Memory B cell (primary cell): ENCODE measurements around the gene TTLL13.
"Not testable (repeated sequence)": the region's sequence is repeated elsewhere in the genome, so short reads cannot be mapped to it uniquely, and the experiment has no call there.

Experiments used
- ATAC-seq: fragments of 150-1000 bp; cut with Tn5 transposase; 2 replicates; pipeline ENCODE4 v1.10.0; 2021; ENCODE audit warnings: low read depth, mild to moderate bottlenecking, moderate library complexity
- DNase-seq, 2 donors: peaks; one replicate each; pipeline ENCODE4 v3.0.0; 2022; ENCODE audit warnings: low spot score in 2 of 2
- H3K27ac Mint-ChIP-seq: one replicate; pipeline ENCODE4 v1.8.0; 2022; ENCODE audit warnings: mild to moderate bottlenecking, moderate library complexity, mixed read lengths
- H3K27me3 Mint-ChIP-seq: one replicate; pipeline ENCODE4 v1.8.0; 2022; ENCODE audit warnings: mixed read lengths
- H3K36me3 Mint-ChIP-seq: one replicate; pipeline ENCODE4 v1.8.0; 2022; ENCODE audit warnings: mild to moderate bottlenecking, mixed read lengths
- H3K4me1 Mint-ChIP-seq: one replicate; pipeline ENCODE4 v1.8.0; 2022; ENCODE audit warnings: mixed read lengths
- H3K4me3 Mint-ChIP-seq: one replicate; pipeline ENCODE4 v1.8.0; 2022; ENCODE audit warnings: mild to moderate bottlenecking, moderate library complexity, mixed read lengths
- H3K9me3 Mint-ChIP-seq: one replicate; pipeline ENCODE4 v1.8.0; 2022; ENCODE audit warnings: mixed read lengths

TTLL13 gene

GRCh38 chr15:90270502-90271150 lies 21.3 kb downstream of the TTLL13 start:
- Mint-ChIP-seq H3K36me3 (peaks cover 31% of the 10 kb centered on the region), H3K9me3 (no peaks in the 10 kb centered on the region), H3K4me1 (peaks cover 33% of the 10 kb centered on the region), H3K27ac (peak overlapping the region; percentile 58), H3K4me3 (no peak overlapping the region), H3K27me3 (no peaks in the 10 kb centered on the region)
- no peak for ATAC-seq
- no peak for DNase-seq

GRCh38 chr15:90271459-90272166 lies 22.3 kb downstream of the TTLL13 start:
- Mint-ChIP-seq H3K4me1 (peaks cover 30% of the 10 kb centered on the region), H3K27ac (peak overlapping the region; percentile 40), H3K9me3 (no peaks in the 10 kb centered on the region), H3K36me3 (peaks cover 33% of the 10 kb centered on the region), H3K27me3 (no peaks in the 10 kb centered on the region), H3K4me3 (no peak overlapping the region)
- ATAC-seq (no peak), DNase-seq (no peak)

DNA sequence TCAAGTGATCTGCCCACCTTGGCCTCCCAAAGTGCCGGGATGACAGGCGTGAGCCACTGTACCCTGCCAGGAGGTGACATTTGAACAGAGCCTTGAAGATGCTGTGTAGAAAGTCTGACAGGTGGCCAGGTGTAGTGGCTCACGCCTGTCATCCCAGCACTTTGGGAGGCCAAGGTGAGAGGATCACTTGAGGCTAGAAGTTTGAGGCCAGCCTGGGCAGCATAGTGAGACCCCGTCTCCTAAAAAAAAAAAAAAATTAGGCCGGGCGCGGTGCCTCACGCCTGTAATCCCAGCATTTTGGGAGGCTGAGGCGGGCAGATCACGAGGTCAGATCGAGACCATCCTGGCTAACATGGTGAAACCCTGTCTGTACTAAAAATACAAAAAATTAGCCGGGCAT lies 29.1 kb downstream of the TTLL13 start:
- not testable (repeated sequence) for H3K27ac Mint-ChIP-seq, DNase-seq, H3K9me3 Mint-ChIP-seq, ATAC-seq, H3K27me3 Mint-ChIP-seq, H3K36me3 Mint-ChIP-seq, H3K4me3 Mint-ChIP-seq, H3K4me1 Mint-ChIP-seq

DNA sequence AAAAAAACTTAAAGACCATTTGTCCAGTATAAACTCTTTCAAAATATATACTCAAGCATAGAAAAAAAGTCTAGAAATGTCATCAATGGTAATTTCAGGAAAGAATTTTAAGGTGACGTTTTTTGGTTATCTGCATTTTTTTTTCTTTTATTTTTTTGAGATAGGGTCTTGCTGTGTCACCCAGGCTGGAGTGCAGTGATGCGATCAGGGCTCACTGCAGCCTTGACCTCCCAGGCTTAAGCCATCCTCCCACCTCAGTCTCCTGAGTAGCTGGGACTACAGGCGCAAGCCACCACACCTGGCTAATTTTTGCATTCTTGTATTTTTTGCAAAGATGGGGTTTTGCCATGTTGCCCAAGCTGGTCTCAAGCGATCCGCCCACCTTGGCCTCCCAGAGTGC lies 31.4 kb downstream of the TTLL13 start:
- DNase-seq, H3K27me3 Mint-ChIP-seq, H3K27ac Mint-ChIP-seq, H3K4me1 Mint-ChIP-seq, ATAC-seq, H3K9me3 Mint-ChIP-seq, H3K4me3 Mint-ChIP-seq, H3K36me3 Mint-ChIP-seq: not testable (repeated sequence)

- H3K36me3 Mint-ChIP-seq, ATAC-seq, H3K27me3 Mint-ChIP-seq, H3K9me3 Mint-ChIP-seq, H3K4me1 Mint-ChIP-seq, H3K4me3 Mint-ChIP-seq, DNase-seq, H3K27ac Mint-ChIP-seq: not testable (repeated sequence)
Observed at GRCh38 chr15:90281637-90282036, 32.3 kb downstream of the TTLL13 start.

- no peak overlapping the region for H3K4me3 Mint-ChIP-seq
Observed at GRCh38 chr15:90286678-90287077, 37.3 kb downstream of the TTLL13 start.

GRCh38 chr15:90287101-90287500 lies 37.7 kb downstream of the TTLL13 start:
- Mint-ChIP-seq H3K9me3 (no peaks in the 10 kb centered on the region), H3K27me3 (no peaks in the 10 kb centered on the region), H3K27ac (no peak overlapping the region), H3K4me3 (no peak overlapping the region), H3K36me3 (no peaks in the 10 kb centered on the region), H3K4me1 (no peaks in the 10 kb centered on the region)
- DNase-seq (no peak), ATAC-seq (no peak)

More at GRCh38 chr15:90286678-90287077, 37.3 kb downstream of the TTLL13 start:
- Mint-ChIP-seq H3K27me3 (no peaks in the 10 kb centered on the region), H3K27ac (no peak overlapping the region), H3K9me3 (no peaks in the 10 kb centered on the region), H3K36me3 (no peaks in the 10 kb centered on the region), H3K4me1 (no peaks in the 10 kb centered on the region)
- ATAC-seq (peak; percentile 89), DNase-seq (peak in 1 of 2 donors; percentile 39)

DNA sequence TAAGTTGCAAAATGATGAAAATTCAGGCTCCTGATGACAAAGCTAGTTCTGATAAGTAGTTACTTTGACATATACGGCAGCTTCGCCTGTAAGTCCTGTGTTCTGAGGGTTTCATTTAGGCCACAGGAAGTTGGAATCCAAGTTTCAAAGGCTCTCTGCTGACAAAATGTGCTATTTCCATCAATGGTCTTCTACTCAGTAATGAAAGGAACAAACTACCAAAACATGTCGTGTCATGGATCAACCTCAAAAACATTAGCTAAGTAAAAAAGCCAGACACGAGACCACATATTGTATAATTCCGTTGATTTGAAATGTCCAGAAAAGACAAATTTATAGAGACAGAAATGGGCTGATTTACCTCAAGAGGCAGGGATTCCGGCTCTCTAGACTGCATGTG lies 38.6 kb downstream of the TTLL13 start:
- no peak for ATAC-seq
- no peak overlapping the region for H3K27ac Mint-ChIP-seq
- no peaks in the 10 kb centered on the region for H3K9me3 Mint-ChIP-seq
- H3K27me3 Mint-ChIP-seq: no peaks in the 10 kb centered on the region
- no peaks in the 10 kb centered on the region for H3K4me1 Mint-ChIP-seq
- no peaks in the 10 kb centered on the region for H3K36me3 Mint-ChIP-seq
- DNase-seq: no peak
- no peak overlapping the region for H3K4me3 Mint-ChIP-seq

GRCh38 chr15:90291679-90292356 lies 42.5 kb downstream of the TTLL13 start:
- Mint-ChIP-seq H3K9me3 (no peaks in the 10 kb centered on the region), H3K27me3 (no peaks in the 10 kb centered on the region), H3K4me1 (peaks cover 10% of the 10 kb centered on the region), H3K27ac (no peak overlapping the region), H3K4me3 (no peak overlapping the region), H3K36me3 (no peaks in the 10 kb centered on the region)
- peak in 1 of 2 donors; percentile 16 for DNase-seq
- no peak for ATAC-seq

DNA sequence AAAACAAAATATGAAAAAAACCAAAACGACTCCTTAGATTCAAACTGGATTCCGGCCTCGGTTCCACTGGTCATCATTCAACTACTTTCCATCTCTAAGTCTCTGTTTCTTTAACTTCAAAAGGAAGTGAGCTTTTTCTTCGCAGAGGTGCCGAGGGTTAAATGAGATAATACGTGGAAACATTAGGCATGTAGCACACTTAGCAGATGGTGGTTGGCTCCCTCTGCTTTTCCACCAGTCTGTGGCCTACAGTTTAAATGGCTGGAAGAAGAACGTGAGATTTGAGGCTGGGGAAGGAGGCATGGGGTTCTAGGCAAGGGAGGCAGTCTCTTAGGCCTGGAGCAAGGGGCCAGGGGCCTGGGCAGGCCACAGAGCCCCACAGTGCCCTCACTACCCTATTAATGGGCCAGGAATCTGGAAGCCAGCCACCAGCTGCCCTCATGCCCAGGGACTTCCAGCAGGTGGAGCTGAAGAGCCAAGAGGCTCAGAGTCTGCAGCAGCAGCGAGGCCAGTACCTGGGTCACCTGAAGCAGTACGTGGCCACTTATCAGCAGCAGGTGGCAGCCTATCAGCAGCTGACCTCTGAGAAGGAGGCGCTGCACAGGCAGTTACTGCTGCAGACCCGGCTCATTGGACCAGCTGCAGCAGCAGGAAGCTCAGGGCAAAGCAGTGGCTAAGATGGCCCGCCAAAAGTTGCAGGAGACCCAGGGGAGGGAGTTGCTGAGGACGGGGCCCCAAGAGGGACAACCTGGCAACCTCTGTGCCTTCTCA lies 43.9 kb downstream of the TTLL13 start:
- H3K36me3 Mint-ChIP-seq, H3K27ac Mint-ChIP-seq, H3K9me3 Mint-ChIP-seq, H3K27me3 Mint-ChIP-seq: not testable (repeated sequence)
- DNase-seq (peak; percentile 63 to 79), ATAC-seq (peak; percentile 26)
- Mint-ChIP-seq H3K4me1 (peaks cover 10% of the 10 kb centered on the region), H3K4me3 (peak overlapping the region; percentile 27)

DNA sequence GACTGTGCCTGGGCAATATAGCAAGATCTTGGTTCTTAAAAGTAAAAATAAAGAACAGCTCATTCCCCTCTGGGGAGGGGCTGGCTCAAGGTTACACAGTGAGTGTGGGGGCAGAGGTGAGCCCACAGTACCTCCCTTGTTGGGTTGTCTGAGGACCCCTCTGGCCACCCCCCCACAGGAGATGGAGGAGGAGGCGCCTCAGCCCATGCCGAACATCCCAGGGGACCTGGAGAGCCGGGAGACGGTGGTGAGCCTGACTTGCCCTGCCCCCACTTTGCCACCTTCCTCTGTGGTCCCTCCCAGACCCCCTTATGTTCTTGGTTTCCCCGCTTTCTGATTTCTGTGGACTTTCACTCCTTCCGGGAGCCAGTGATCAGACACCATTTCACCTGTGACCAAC lies 44.8 kb downstream of the TTLL13 start:
- Mint-ChIP-seq H3K36me3 (no peaks in the 10 kb centered on the region), H3K27me3 (no peaks in the 10 kb centered on the region), H3K4me1 (peaks cover 10% of the 10 kb centered on the region), H3K27ac (no peak overlapping the region), H3K9me3 (no peaks in the 10 kb centered on the region), H3K4me3 (no peak overlapping the region)
- ATAC-seq: no peak
- no peak for DNase-seq

DNA sequence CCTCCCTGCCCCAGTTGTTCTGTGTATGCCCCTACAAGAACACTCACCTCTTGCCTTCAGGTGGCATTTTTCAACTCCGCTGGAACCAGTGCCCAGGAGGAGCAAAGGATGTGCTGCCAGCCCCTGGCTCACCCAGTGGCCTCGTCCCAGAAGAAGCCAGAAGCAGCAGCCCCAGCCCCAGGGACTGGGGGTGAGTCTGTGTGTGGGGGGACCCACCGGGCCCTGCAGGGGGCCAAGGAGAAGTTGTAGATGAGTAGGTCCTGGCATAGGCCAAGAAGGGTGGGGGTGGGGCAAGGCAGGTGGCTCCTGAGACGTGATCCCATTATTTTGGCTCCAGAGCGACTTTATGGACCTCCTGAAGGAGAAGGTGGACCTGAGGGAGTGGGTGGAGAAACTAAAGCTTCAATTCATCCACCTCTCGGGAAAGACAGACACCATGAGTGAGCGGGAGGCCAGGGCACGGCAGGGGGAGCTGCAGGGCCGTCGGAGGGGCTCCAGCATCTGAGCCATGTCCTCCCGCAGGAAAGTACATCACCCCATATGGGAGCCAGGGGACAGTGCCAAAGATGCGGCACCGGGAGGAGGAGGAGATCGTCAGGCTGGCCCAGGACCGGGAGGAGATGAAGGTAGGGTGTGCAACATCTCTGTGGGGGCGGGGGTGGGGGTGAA lies 45.4 kb downstream of the TTLL13 start:
- H3K4me3 Mint-ChIP-seq: no peak overlapping the region
- no peaks in the 10 kb centered on the region for H3K36me3 Mint-ChIP-seq
- H3K27ac Mint-ChIP-seq: no peak overlapping the region
- DNase-seq: no peak
- H3K4me1 Mint-ChIP-seq: peaks cover 10% of the 10 kb centered on the region
- H3K27me3 Mint-ChIP-seq: no peaks in the 10 kb centered on the region
- H3K9me3 Mint-ChIP-seq: no peaks in the 10 kb centered on the region
- no peak for ATAC-seq

GRCh38 chr15:90295270-90295648 lies 45.9 kb downstream of the TTLL13 start:
- Mint-ChIP-seq H3K27me3 (no peaks in the 10 kb centered on the region), H3K4me1 (peaks cover 10% of the 10 kb centered on the region), H3K27ac (no peak overlapping the region), H3K36me3 (no peaks in the 10 kb centered on the region), H3K4me3 (no peak overlapping the region), H3K9me3 (no peaks in the 10 kb centered on the region)
- no peak for ATAC-seq
- DNase-seq: no peak
